Activated gamma-delta T cell (primary cell): Measurements from ENCODE around the gene KRT33B.
"Not testable (repeated sequence)": the region's sequence is repeated elsewhere in the genome, so short reads cannot be mapped to it uniquely, and the experiment has no call there.

Source experiments
- DNase-seq: peaks from one replicate; lab custom pipeline; 2025; lab: John Stamatoyannopoulos, UW

Gene KRT33B

DNA sequence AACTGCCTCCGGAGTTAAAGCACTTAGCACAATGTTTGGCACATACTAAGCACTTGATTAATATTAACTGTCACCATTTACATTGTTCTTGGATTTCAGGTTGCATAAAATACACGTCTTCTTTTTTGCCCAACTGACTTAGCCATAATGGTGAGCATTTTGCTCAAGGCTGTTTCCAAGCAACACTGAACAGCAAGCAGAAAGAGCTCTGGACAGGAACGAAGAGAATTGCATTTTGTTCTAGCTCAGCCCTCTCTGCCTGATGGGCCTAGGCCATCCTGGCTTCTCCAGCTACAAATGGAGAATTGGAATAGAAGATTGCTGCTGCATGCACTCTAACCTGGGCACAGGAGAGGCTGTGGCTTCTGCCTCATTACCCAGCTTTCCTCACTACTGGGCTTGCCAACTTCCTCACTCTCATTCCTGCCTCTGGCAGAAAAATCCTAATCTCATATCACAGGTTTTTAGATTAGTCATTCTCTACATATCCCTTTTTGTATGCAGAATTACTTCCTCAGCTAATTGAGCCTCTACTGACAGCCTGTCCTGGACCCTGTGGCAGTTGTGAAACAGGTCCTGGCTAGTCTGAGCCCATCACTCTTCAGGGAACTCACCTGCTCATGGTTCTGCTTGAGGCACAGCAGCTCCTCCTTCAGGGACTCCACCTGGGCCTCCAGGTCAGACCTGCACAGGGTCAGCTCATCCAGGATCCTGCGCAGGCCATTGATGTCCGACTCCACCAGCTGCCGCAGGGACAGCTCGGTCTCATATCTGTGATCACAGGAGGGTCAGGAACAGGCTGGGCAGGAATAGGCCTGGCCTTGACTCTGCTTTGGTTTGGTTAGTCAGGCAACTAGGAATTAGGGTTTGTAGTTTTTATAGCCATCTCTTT, 21.5 kb downstream of the KRT33B start:
- no peak for DNase-seq

DNA sequence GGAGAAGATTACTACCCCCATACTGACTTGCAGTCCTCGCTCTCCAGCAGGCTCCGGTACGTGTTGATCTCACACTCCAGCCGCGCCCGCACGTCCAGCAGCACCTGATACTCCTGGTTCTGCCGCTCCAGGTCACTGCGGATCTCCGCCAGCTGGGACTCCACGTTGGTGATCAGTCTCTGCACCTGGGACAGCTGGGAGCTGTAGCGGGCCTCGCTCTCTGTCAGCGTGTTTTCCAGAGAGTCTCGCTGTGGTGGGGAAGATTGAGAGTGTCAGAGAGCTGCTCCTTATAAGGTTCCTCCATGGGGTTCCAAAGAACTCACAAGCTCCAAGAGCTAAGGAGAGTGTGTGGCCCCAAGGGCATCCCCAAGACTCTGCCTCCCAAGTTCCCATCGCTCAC, 23.2 kb downstream of the KRT33B start:
- DNase-seq, result not testable (repeated sequence)

DNA sequence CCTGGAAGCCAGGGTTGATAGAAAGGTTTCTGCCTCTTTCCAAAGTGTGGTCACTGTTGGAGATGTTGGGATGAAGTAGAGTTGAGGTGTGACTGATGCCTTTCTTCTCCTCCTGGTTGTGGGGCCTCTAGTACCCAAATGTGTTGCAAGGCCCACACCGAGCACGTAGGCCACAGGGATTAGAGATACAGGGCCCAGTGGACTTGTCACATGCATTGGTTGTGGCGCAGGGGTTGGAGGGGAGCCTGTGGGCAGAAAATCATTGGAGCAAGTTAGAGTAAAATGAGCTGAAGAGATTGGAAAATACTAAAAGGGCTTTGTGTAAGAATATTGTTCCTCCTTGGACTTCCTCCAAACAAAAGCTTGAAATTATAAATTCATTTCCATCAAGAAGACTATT, 23.6 kb downstream of the KRT33B start:
- DNase-seq, result no peak

DNA sequence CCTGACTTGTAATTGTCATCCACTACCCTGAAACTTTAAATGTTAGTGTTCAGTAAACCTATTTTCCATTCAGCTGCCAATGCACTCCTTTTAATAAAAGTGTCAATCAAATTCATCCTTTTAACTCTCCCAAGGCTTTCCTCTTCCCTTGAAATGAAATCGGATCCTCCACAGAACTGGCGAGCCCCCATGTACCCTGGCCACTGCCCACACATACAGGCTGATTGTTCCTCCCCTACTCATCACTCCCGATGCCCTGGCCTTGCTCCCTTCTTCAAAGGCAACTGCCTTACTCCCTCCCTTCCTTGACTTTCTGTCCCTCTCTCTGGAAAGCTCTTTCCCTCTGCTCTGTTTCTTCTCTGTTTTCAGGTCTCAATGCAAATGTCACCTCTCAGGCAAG, 26.6 kb downstream of the KRT33B start:
- no peak for DNase-seq

DNA sequence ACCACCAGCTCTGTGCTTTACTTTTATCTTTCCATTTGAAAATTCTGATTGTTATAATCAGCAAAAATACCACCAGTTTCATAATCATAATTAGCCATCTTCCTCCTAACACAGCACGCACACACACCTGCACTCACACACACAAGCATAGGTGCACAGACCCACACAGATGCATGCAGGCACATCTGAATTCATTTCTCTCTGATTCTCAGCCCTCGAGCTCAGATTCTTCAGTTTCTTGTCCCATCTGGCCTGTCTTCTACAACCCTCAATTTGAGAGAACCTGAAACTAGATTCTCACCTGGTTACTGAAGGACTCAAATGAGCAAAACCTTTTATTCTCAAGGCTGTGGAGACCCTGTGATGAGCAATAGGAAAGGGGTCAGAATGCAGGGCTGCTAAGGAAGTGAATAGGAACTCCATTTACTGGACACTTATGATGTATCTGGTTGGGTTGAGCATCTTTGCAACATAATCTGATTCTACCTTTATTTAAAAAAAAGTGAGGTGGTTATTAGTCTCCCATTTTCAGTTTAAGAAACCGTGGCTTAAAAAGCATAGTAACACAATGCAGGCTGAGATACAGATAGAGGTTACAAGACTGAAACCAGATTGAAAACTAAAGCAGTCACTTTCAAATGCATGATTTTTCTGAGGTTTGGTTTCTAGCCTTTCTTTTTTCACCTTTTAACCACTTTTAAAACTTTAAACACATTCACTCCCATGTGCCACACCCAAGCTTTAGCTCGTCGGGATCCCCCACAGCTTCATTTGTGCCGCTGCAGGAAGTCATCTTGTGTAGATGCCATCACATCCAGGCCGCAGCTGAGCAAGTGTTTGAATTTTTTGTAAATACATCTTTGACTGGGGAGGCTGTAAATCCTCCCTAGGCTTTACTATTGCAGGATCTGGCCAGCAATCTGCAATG, 28.4 kb downstream of the KRT33B start:
- no peak for DNase-seq

DNA sequence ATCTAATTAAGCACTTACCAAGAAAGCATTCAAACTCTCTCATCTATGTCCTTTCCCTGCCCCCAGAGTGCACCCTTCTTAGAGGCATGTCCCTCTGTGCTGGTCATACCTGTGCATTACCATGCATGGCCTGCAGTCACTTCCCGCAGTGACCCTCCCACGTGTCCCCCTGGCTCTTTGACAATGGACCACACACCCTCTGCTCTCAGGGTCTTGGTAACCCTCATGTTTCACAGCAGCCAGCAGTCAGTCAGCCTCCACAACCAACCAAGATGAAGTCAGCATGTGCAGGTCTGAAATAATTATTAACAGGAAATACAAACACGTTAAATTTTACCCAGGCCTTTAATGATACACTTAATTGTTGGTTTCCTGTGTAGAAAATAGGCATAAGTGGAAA, 29.1 kb downstream of the KRT33B start:
- no peak for DNase-seq

DNA sequence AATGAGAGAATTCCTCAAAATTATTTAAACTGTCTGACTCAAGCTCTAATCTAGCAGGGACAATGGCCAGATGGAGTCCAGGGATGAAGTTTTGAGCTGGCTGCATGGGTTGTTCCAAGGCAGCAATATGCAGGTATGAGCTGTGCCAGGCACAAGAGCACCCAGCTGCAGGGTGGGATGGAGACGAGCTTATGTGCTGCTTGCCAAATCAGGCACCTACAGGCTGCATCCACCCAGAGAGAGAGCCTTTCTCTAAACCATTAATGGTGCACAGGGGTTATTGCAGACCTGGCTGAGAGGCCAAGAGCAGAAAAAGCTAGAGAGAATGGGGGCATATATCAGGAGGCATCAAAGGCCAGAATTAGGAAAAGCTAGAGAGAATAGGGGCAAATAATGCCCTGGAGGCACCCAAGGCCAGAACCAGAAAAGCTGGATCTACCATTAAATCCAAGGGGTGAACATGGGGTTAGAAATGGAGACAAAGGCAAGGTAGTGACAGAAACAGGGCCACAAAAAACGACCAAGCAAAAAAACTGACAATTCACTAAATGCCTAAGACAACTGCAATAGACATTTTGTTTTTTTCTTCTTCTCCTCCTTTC, 29.9 kb downstream of the KRT33B start:
- no peak for DNase-seq

DNA sequence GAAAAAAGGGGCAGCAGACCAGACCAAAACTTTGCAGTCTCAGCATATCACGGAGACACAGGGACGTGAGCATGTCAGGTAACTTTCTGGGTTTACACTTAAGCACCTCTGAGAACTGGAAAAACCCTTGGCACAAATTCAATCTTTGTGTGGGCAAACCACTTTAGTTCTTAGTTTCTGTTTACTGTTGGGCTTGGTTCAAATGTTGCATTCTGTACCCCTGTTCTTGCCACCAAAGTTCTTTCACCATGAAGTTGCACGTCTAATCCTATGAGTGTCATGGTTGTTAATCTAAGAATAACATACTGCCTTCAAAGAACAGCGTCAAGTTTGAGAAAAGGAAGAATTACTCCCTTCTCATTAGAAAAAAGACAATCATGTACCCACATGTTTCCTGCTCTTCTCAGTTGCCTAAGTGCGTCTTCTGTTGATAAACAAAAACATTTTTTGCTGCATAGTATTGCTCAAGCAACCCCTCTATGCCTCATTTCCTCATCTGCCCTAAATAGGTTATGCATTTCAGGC, 30.6 kb downstream of the KRT33B start:
- DNase-seq, result no peak

DNA sequence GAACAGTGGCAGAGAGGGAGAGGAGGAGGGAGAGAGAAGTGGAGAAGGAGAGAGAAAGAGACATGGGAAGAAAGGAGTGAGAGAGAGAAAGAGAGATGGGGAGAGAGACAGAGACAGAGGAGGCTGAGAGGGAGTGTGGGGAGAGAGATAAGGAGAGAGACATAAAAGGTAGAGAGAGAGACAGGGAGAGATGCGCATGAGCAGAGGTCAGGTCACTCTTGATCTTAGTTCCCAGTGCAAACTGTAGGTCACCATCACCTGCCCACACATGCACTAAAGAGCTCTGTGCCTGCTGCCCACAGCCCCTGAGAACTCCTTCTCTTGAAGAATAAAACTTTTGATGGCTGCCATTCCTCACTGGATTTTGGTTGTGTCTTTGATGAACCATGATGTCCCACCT, 33.9 kb downstream of the KRT33B start:
- no peak for DNase-seq

DNA sequence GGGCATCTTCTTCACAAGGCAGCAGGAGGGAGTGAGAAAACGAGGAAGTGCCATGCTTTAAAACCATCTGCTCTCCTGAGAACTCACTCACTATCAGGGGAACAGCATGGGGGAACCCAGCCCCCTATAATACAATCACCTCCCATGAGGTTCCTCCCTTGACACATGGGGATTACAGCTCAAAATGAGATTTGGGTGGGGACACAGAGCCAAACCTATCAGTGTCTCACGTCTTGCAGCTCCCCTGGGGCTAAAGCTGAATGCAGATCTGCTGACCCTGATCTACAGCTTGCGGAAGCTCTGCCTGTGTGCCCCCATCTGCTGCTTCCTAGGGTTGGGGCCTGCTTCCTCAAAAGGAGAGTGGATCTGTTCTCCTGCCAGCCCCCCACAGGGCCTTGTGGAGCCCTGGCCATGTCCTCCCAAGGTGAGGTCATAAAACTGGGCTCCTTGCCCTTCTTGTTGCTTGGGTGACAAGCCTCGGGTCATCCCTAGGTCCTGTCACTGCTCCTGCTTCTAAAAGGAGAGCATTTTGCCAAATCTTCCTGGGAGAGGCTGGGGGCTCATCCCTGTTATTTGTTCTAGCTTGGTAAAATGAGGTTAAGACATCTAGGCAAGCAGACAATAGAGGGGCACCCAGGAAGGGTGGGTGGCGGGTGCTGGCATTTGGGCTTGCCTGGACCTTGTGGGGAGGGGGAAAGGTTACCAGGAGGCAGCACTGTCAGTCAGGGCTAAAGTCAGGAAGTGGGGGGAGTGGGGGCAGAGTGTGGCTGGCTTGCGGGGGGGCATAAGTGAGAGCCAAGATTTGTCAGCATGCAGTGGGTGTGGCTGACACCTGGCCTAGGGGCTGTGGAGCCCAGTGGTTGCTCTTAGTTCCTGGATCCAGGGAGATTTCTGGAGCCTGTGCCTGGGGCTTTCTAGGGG, 35.0 kb downstream of the KRT33B start:
- DNase-seq, result no peak

DNA sequence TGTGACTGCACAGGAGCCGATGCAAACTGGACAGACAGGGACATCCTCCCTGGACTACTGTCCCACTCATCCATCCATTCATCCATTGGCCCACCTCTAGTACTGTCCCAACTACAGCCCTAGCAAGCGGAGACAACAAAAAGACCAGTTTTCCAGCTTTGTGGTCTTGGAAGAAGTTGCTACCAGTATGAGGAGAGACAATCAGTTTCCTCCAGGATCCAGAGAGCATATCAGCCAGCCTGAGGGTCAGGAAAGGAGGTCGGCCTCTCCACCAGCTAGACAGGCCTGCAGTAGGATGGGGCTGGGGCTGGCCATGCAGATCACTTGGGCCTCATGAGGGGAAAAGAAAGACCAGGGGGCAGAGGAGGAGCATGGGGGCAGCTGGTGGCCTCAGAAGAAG, 35.8 kb downstream of the KRT33B start:
- no peak for DNase-seq

DNA sequence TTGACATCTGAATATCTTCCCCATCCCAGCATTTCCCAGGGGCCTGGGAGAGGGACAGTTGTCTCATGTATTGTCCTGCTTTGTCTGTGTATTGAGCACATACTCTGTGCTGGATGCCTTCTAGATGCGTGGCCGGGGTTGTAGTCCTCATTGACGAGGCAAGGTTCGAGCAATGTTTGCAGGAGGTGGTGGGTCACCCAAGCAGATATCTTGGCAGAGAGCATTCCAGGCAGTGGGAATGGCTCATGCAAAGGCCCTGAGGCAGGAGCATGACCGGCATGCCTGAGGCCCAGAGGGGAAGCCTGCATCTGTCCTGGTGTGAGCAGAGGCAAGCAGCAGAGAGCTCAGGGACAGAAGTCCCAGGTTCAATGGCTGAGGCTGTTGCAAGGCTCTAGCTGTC, 36.5 kb downstream of the KRT33B start:
- no peak for DNase-seq

DNA sequence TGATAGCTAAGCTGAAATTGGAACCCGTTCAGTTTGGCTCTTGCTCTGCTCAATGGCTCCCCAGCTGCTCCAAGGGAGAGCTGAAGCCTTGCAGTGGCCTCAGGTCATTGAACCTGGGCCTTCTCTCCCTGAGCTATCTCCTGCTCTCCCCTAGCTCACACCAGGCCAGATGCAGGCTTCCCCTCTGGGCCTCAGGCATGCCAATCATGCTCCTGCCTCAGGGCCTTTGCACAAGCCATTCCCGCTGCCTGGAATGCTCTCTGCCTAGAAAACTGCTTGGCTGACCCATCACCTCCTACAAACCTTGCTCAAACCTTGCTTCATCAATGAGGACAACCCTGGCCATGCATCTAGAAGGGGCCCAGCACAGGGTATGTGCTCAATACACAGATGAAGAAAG, 37.4 kb downstream of the KRT33B start:
- no peak for DNase-seq

DNA sequence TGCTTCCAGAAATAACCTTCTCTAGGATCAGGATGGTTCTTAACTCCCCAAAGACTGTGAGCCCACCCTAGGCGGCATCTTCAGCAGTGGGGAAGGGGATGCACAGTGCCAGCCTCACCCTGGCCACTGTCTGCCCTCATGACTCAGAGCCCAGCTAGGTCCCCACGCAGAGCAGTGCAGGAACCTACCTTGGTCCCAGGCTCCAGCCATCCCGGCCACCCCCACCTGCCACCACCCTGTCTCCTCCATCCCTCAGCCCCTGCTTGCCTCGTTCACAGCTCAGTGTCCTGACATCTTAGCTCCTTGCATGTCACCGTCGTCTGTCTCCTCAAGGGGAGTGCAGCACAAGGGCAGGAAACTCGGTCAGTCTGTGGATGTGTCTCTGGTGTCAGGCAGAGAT, 38.0 kb downstream of the KRT33B start:
- DNase-seq, result no peak

DNA sequence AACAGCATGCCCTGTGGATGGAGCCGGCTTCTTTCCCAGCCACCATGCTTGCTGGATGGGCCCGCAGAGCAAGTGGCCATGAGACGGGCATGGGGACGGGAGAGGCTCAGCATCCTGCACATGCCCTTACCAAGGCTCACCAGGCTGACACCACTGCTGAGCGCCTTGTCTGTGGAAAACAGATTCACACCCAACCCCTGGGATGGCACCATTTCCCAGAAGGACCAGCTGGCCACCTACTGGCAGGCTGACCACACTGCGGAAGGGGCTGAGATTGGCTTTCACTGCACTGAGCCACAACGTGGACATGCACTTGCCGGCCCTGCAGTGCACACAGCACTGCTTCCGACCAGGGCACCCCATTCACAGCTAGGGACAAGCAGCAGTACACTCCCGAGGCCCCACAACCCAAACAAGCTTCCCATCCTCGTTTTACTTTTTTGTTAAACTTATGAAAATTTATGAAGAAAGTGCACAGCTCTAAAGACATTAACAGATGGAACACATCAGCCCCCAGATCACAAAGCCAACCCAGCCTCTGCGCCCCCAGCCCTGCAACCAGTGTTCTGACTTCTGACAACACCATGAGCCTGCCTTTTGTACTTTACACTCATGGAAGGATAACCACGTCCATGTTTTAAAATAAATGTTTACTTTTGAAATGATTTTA, 40.2 kb downstream of the KRT33B start:
- DNase-seq, result no peak

DNA sequence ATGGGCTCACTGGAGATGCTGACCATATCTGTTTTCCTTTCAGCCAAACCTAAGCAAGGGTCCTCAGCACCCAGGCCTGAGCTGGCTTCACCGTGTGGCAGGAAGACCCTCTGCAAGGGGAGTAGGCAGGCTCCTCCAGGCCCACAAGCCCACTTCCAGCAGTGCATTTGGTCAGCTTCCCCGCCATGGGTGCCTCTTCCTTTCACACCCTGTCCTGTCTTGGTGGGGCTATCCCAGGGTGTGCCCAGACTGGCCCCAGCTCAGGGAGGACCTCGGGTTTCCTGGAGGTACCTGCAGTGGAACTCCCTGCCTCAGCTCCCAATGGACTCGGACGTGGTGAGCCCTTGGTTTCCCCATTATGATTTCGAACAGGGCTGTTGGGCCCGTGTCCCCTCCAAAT, 41.4 kb downstream of the KRT33B start:
- DNase-seq, result no peak

DNA sequence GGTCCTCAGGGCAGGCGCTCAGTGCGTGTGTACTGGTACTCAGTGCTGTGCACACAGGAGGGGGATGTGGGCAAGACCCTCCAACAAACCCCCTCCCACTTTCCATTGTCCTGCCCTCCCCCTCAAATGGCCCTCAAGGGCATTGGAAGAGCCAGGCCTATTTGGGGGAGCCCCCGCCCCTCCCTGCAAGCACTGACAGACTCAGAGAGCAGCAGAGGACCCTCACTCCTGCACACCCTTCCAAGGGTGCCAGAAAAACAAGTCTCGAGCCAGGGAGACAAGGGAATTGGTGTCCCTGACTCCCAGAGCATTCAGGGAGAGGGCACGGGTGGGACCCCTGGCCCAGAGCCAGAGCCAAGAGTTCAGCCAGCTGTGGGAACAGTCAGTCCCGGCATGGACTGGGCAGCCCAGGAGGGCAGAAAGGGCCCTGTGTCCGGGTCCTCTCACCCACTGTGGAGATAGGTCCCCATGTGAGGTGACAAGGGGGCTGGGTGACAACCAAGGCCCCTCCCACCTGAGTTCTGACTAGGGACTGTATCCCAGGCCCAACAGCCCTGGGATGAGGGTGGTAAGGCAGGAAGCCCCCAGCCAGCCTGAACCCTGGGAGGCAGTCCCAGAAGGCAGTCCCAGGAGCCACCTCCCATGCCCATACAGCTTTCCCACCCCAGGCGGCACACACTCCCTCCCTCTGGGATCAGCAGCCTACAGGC, 42.0 kb downstream of the KRT33B start:
- DNase-seq, result no peak

DNA sequence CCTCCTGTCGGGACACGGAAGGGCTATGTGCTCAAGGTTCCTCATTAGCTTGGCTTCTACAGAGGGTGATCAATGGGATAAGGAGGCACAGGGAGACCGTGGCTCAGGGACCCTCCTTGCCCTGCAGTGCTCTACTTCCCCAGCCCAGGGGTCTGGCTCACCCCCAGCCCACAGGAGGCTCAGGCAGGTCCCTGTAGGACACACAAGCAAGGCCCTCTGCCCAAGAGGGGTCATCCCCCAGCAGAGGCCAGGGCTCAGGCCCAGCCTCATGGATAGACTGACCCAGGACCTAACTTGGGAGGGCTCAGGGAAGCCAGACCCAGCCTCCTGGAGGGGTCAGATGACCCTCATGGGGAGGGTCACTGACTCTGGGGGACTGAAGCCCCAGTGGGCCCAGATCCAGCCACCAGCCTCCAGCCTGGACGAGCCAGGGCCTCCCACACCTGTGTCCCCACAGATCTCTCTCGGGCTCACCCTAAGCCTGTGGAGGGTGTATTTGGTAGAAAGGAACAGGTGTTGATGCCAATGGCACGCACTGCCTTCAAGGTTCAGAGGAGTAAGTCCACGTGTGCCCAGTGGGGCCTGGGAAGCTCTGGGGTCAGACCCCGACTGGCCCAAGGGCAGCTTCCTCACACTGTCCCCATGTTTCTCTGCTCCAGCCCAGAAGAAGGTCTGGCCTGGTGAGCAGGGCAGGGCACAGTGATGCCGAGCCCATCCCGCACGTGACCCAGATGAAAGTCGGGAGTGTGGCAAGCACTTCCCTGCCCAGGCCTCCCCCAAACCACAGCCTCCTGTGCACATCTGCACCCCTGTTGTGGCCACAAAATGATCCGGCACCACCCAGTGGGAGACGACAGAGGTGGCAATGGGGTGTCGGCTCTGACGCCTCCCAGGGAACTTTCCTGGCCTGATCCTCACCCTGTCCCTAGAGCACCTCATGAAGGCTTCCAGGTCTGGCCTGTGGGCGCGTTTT, 43.2 kb downstream of the KRT33B start:
- no peak for DNase-seq

DNA sequence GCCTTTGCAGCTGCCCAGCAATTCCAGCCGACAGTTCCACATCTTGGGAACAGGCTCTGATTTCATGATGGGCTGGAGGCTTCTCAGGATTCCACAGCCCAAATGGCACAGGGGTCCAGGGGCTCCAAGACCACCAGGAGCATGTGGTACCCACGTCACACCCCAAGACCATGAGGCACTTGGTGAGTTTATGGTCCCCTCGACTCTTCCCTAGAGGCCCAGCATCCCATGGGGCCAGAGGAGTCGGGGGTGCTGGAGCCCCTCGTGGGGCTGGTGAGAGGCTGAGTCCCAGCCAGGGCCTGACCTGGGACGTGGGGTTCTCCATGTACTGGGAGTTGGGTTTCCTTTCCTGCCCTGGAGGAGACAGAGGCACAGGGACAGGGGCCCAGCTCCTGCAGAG, 44.0 kb downstream of the KRT33B start:
- no peak for DNase-seq
